DOHH2 (cell line): ENCODE measurements around the gene MAGED4.

Experiments used
- EZH2phosphoT487 ChIP-seq: fragments of 200-600 bp; sonication (generic); IDR thresholded peaks from 2 replicates; pipeline ENCODE4 v1.6.1; 2017; ENCODE audit warnings: borderline replicate concordance, mild to moderate bottlenecking, antibody characterized with exemption, low read length, moderate library complexity, mixed read lengths
- TF ChIP-seq, protein P1 (sequence below): fragments of 200-600 bp; sonication (generic); IDR thresholded peaks from one replicate; pipeline ENCODE4 v1.5.1; 2014; ENCODE audit warnings: antibody characterized with exemption, mild to moderate bottlenecking, low read depth, low read length; ENCODE audit not compliant: poor library complexity, severe bottlenecking

DNA sequence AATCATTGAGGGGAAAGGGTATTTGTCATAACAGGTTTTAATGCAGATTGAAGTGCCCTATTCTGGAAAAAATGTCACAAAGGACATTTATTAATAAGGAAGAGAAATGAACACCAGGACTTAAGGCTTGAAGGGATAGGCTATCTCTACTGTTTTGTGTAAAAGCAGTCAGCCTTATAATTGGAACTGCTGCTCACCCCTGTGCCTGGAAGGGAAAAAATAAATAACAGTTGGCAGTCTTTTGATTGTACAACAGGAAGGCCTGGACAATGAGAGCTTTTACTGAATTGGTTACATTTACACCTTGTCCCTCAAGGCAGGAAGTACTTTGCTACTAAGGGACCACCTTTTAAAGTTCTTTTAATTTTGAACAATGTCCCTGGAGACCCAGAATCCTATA, 17.8 kb upstream of the MAGED4 start:
- TF ChIP-seq, protein P1, sequence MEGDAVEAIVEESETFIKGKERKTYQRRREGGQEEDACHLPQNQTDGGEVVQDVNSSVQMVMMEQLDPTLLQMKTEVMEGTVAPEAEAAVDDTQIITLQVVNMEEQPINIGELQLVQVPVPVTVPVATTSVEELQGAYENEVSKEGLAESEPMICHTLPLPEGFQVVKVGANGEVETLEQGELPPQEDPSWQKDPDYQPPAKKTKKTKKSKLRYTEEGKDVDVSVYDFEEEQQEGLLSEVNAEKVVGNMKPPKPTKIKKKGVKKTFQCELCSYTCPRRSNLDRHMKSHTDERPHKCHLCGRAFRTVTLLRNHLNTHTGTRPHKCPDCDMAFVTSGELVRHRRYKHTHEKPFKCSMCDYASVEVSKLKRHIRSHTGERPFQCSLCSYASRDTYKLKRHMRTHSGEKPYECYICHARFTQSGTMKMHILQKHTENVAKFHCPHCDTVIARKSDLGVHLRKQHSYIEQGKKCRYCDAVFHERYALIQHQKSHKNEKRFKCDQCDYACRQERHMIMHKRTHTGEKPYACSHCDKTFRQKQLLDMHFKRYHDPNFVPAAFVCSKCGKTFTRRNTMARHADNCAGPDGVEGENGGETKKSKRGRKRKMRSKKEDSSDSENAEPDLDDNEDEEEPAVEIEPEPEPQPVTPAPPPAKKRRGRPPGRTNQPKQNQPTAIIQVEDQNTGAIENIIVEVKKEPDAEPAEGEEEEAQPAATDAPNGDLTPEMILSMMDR = no peak
- TF ChIP-seq EZH2phosphoT487 = no peak
